Fibroblast of skin of left quadriceps (primary cell): Measurements from ENCODE around the gene SLC35E4.
"Not testable (repeated sequence)": the region's sequence is repeated elsewhere in the genome, so short reads cannot be mapped to it uniquely, and the experiment has no call there.

Experiments
- DNase-seq, 2 experiments: peaks; one replicate each; pipeline ENCODE4 v3.0.0-alpha.2; 2013; ENCODE audit warnings: low read depth in 2 of 2

SLC35E4 gene

DNA sequence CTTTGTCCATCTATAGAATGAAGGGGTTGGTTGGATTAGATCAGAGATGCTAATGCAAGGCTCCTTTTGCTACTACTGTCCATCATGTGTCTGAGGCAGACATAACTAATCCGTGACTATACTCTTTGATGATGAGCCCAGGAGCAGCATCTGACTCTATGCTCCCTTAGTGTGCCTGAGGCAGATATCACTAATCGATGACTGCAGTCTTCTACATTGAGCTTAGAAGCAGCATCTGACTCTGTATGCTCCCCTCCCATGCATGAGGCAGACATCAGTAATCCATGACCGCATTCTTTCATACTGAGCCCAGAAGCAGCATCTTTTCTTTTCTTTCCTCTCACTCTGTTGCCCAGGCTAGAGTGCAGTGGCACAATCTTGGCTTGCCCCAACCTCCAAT lies 24.4 kb upstream of the SLC35E4 start:
- no peak for DNase-seq

DNA sequence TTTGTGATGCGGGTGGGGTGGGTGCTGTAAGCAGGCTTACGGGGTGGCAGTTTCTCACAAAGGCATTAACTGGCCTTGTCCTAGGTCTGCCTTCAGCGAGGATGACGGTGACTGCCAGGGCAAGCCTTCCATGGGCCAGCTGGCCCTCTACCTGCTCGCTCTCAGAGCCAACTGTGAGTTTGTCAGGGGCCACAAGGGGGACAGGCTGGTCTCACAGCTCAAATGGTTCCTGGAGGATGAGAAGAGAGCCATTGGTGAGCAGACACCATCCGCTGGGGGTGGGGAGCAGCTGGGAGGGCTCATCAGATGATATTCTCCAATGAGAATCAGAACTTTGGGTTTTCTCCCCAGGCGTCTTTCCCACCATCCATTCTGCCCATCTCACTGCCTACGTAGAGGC lies 22.8 kb upstream of the SLC35E4 start:
- no peak for DNase-seq

DNA sequence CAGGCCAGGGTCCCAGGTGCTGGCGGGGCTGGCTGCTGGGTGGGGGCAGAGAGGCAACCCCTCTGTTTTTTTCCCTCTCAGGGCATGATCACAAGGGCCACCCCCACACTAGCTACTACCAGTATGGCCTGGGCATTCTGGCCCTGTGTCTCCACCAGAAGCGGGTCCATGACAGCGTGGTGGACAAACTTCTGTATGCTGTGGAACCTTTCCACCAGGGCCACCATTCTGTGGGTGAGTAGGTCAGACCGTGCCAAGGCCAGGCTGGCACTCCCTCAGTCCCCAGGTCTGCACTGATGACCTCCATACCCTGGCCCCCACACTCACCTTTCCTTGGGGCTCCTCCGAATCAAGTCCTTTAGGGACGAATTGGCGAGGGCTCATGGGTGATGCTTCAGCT lies 21.3 kb upstream of the SLC35E4 start:
- DNase-seq, result no peak

DNA sequence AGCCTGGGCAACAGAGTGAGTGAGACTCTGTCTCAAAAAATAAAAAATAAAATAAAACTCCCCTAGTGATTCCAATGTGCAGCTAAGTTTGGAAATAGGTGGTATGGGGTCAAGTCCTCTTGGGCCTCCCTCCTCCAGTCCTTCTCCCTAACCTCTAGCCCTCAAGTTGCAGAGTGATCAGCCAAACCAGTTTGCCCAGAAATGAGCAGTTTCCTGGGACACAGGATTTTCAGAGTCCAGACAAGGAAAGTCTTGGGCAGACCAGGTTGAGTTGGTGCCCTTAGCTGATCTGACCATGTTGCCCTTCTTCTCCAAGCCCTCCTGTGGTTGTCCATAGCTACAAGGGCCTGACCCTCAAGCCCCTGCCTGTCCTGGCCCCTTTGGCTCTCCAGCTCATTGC lies 20.7 kb upstream of the SLC35E4 start:
- no peak for DNase-seq

DNA sequence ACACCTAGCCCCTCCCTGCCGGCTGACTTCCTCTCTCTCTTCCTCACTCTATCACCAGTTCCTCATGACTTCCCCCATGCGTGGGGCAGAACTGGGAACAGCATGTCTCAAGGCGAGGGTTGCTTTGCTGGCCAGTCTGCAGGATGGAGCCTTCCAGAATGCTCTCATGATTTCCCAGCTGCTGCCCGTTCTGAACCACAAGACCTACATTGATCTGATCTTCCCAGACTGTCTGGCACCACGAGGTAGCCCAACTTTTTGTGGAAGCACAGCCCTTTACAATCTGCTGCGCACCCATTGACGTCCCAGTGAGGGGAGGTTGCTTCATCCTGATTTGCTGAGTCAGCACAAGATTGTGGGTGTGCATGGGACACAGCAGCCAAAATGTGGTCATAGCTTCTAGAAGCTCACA lies 20.0 kb upstream of the SLC35E4 start:
- DNase-seq, result no peak

DNA sequence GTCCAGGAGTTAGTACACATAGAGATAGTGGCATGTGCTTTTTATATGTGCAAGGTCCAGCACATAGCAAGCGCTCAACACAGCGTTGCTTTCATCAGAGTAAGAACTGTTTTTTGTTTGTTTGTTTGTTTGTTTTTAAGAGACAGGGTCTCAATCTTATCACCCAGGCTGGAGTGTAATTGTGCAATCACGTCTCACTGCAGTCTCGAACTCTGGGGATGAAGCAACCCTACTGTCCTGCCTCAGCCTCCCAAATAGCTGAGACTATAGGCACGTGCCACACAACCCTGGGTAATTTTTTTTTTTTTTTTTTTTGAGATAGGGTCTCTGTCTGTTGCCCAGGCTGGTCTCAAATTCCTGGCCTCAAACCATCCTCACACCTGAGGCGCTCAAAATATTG lies 17.8 kb upstream of the SLC35E4 start:
- no peak for DNase-seq

DNA sequence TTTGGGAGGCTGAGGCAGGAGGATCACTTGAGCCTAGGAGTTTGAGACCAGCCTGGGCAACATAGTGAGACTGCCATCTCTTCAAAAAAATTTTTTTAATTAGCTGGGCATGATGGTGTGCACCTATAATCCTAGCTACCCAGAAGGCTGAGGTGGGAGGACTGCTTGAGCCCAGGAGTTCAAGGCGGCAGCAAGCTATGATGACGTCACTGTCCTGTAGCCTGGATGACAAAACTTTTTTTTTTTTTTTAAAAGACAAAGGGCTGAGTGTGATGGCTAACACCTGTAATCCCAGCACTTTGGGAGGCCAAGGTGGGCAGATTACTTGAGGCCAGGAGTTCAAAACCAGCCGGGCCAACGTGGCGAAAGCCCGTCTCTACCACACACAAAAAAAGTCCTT lies 15.7 kb upstream of the SLC35E4 start:
- DNase-seq, result not testable (repeated sequence)

DNA sequence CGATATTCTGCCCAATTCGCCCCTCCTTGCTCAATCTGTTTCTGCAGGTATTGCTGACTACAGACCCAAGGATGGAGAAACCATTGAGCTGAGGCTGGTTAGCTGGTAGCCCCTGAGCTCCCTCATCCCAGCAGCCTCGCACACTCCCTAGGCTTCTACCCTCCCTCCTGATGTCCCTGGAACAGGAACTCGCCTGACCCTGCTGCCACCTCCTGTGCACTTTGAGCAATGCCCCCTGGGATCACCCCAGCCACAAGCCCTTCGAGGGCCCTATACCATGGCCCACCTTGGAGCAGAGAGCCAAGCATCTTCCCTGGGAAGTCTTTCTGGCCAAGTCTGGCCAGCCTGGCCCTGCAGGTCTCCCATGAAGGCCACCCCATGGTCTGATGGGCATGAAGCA lies 9.2 kb upstream of the SLC35E4 start:
- DNase-seq, result no peak

DNA sequence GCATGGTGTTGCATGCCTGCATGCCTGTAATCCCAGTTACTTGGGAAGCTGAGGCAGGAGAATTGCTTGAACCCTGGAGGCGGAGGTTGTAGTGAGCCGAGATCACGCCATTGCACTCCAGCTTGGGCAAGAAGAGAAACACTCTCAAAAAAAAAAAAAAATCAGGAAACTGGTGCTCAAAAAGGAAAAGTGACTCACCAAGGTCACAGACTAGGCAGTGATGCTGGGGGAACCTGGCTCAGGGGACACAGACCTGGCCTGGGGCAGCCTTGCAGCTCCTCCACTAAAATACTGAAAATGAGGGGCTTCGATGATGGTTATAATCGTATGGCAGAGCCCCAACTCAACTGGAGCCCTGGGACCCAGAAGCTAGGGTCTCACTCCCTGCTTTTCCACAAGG lies 8.1 kb upstream of the SLC35E4 start:
- DNase-seq, result no peak

DNA sequence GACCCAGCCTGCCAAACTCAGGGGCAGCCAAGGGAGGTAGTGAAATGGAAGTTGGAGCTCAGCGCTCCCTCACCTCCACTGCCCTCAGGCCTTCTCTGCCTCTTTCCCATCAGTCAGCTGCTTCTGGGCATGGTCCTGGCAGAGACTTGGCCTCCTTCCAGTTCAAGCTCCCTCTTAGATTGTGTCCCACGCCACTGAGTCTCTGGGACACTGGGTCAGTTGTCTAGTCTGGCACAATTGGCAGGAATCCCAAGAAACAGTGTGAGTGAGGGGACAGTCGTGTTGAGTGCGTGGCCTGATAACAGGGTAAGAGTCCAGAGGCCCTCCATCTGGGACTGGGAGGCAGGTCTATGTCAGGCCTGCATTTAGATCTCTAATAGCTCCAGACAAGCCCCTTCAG lies 7.1 kb upstream of the SLC35E4 start:
- DNase-seq, result no peak

DNA sequence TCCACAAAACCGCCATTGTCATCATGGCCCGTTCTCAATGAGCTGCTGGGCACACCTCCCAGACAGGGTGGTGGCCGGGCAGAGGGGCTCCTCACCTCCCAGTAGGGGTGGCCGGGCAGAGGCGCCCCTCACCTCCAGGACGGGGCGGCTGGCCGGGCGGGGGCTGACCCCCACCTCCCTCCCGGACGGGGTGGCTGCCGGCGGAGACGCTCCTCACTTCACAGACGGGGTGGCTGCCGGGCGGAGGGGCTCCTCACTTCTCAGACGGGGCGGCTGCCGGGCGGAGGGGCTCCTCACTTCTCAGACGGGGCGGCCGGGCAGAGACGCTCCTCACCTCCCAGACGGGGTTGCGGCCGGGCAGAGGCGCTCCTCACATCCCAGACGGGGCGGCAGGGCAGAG lies 4.1 kb upstream of the SLC35E4 start:
- not testable (repeated sequence) for DNase-seq

DNA sequence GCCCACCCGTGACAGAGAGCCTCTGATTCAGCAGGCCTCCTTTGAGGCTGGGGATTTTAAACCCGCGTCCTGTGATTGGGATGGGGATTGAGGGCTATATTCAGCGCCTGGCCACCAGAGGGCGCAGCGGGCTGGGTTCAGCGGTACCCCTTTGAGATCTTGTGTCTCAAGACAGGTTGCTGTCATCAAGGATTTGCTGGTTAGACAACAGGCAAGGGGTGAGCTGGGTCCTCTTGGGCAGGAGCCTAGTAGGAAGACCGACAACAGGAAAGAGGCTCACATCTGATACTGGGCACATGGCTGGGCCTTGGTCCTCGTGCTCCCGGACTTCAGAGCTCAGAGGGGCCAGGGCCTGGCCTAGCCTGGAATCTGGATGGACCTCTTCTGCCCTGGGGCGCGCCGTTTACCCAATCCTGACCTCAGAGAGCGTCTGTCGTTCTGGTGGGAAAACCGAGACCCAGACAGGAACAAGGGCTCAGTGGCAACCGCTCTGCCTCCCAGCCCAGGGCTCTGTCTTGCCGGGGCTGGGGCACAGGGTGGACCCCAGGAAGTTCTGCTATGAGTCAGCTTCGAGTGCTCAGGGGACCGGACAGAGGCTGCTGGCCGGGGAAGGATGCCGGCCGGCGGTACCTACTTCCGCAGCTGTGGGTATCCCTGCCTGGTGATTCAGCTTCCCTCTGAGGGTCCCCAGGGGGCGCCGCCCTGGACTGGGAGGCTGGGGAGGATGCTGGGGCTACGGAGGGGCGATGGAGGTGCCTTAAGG lies 929 bp upstream of the SLC35E4 start:
- DNase-seq, result peak; percentile 65 to 70

DNA sequence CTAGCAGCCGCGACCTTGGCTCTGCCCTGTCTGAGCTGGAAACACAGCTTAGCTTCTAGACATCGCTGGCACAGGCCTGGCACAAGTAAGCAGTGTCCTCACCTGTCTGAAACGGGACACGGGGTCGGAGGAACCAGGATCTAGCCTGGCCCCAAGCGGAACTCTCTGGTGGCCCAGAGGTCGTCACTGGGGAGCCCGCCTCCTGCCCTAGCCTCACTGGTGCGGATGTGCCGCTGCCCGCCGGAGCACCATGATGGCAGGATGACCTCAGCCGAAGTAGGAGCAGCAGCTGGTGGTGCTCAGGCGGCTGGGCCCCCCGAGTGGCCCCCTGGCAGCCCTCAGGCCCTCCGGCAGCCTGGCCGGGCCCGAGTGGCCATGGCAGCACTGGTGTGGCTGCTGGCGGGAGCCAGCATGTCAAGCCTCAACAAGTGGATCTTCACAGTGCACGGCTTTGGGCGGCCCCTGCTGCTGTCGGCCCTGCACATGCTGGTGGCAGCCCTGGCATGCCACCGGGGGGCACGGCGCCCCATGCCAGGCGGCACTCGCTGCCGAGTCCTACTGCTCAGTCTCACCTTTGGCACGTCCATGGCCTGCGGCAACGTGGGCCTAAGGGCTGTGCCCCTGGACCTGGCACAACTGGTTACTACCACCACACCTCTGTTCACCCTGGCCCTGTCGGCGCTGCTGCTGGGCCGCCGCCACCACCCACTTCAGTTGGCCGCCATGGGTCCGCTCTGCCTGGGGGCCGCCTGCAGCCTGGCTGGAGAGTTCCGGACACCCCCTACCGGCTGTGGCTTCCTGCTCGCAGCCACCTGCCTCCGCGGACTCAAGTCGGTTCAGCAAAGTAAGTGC lies 871 bp downstream of the SLC35E4 start:
- no peak for DNase-seq

DNA sequence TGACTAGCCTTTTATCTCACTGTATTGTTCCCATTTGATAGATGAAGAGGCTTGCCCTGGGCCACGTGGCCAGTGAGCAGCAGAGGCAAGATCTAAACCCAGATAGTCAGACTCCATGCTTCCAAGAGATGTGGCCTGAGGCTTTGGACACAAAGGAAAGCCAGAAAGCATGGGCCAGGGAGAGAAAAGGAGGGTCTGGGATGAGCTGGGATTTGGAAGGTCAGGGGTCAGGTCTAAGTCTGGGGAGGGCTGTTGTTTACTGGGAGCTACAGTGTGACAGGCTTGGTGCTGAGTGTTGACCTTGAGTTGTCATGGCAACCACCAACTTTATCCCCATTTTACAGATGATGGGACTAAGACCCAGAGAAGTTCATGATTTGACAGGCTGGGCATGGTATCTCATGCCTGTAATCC lies 2.1 kb downstream of the SLC35E4 start:
- DNase-seq, result no peak

DNA sequence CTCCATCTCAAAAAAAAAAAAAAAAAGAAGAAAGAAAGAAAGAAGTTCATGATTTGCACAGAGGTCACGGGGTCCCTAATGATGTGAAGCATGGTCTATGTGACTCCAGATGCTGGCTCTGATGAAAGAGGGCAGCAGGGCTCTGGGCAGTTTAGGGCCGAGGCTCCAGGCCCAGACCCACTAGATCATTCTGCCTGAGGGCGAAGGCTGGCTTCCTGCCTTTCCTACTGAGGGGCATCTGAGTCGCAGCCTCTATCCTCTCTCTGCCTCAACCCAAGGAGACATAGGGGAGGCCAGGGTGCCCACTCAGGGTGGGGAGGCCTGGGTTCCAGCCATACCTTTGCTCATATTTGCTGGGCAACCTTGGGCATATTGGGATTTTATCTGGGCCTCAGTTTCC lies 4.8 kb downstream of the SLC35E4 start:
- DNase-seq, result no peak

DNA sequence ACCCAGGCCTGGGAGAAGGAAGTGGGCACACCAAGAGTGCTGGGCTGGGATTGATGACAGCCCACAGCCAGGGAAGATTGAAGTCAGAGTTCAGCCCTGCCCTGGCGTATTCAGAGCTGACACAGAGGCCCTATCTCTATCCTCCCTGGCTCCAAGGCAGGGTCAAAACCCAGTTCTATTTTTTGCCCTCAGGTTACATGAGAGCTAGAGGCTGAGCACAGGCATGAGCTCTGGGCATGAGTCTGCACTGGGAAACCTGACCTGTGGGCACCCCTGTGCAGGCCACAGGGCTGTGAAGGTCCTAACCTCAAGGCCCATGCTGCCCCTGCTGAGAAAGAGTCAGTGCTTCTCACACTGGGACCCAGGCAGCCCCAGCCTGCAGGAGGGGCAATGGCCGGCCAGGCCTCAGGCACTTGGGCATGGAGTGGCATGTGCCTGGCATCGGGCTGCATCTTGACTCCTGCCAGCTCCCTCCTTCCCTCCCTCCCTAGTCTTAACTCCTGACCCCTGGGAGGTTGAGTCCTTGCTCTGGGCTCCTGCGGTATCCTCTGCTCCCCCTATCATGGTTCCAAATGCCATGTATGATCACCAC lies 5.4 kb downstream of the SLC35E4 start:
- DNase-seq, result no peak

DNA sequence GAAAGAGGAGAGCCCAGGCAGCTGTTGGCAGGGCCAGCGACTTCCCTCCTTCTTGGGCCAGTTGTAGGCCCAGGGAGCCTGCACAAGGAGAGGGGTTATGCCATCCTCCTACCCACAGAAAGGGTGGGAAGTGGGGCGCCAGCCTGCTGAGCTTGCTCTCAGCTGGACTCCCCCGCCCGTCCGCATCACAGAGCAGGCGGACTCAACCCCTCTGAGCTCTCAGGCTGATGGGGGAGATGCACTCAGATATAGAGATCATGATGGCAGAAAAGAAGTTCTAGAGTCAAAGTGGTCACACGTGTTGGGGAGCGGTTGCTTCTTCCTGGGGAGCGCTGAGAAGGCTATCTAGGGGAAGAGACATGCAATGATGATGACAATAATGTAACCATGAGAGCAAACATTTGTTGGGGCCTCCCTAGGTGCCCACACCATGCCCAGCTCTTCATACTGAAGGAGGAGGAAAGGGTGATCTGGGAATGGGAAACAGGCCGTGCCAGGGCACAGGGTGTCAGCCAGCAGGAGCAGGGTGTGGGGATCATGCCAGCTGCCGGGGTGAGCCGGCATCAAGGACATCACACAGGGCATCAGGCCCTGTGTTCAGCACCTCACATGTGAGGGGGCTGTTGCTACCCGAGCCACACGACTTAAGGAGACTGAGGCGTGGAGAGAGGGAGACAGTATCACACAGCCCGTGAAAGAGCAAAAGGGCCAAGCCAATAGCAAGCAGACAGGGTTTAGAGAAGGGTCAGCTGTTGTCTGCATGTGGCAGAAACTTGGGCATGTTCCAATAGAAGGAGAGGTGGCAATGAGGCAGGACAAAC lies 7.7 kb downstream of the SLC35E4 start:
- DNase-seq, result no peak

DNA sequence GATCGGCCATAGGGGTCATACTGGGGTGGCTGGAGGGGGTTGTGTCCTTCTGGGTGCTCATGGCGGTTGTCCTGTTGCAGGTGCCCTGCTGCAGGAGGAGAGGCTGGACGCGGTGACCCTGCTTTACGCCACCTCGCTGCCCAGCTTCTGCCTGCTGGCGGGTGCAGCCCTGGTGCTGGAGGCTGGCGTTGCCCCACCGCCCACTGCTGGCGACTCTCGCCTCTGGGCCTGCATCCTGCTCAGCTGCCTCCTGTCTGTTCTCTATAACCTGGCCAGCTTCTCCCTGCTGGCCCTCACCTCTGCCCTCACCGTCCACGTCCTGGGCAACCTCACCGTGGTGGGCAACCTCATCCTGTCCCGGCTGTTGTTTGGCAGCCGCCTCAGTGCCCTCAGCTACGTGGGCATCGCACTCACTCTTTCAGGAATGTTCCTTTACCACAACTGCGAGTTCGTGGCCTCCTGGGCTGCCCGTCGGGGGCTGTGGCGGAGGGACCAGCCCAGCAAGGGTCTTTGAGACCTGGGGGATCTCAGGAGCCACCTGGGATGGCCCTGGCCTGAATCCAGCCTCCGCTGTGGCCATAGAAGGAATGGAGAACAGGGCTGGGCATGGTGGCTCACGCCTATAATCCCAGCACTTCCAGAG lies 11.1 kb downstream of the SLC35E4 start:
- DNase-seq, result no peak

DNA sequence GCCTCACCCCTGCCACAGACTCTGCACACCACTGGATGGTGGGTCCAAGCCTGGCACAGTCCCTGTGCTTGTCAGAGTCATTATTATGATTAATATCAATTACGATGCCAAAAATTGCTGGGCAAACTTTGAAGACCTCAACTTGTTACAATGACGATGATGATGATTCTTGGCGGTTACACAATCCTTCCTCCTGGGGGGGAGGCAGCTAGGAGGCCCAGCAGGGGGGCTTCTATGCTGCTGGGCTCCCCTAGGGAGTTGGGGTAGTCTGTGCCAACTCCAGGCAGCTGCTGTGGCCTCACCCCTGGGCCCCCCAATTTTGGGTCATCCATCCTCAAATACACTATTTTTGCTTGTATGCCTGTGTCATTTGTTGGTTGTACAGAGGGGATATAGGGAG lies 12.0 kb downstream of the SLC35E4 start:
- no peak for DNase-seq

DNA sequence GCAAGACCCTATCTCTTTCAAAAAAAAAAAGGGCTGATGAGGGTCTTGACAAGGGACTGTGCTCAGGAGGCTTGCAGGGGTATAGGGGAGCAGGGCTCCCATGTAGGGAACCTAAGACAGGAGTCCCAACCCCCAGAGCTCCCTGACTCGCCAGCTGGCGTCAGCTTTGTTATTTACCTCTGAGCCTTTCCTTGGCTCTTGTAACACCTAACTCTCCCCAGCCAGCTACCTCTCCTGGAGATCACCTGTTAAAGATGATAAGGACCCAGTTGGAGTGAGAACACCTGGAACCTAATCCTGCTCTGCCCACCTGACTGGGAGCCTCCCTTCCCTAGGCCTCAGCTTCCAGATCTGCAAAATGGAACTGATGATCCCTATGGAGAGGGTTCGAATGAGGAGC lies 13.2 kb downstream of the SLC35E4 start:
- no peak for DNase-seq

DNA sequence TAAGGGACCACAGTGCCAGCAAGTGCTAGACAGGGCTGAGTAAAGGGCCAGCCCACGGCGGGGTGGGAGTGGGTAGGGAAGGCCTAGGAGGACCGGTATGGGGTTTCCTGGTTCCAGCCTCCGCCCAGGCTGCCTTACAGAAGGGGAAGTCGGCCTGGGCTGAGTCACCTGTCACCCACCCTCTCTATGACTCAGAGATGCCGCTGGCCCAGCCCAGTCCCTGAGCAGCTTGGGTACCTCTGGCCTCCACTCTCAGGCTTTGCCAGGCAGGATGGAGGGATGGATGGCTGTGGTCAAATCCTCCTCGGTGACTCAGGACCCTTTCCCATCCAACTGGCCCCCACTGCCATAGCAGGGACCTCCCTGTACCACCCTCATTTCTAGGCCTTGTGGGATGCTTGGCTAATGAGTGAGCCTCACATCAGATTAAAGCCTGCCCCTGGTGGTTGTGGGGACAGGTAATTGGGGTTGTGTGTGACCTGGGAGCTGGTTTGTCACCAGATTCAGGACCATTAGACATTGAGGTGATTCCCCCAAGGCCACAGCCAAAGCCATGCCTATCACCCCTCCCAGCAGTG lies 13.9 kb downstream of the SLC35E4 start:
- DNase-seq, result peak in 1 of 2 experiments; percentile 11
